Stomach (tissue), 4 donors: ENCODE results near the gene RAB3C.

ENCODE experiments used
- CTCF ChIP-seq, 7 experiments: fragments of 450-650 bp in 4 of 7; fragments of 200-600 bp in 3 of 7; sonication (generic) in 3 of 7; IDR thresholded peaks; one replicate each; pipeline ENCODE4 v1.5.1; 2016 to 2019; ENCODE audit warnings: antibody characterized with exemption in 7 of 7, control low read depth in 2 of 7, mild to moderate bottlenecking in 1 of 7
- POLR2A ChIP-seq, 4 donors: fragments of 450-650 bp; IDR thresholded peaks; one replicate each; pipeline ENCODE4 v1.6.1; 2016; ENCODE audit warnings: antibody characterized with exemption in 4 of 4, control low read depth in 2 of 4, mild to moderate bottlenecking in 1 of 4, moderate library complexity in 1 of 4

- no peak for TF ChIP-seq POLR2A (IDR thresholded peaks at IDR 0.05)
- TF ChIP-seq CTCF (IDR thresholded peaks at IDR 0.05): no peak
Measured at GRCh38 chr5:58887311-58887710, 304.4 kb downstream of the RAB3C start.
